GM12878 (cell line): ENCODE results near the gene MRPS22. TPM values are rescaled to one million over a fixed set of nuclear protein-coding genes. Genes with fewer than 3 reads are reported as not detected.

ENCODE experiments used
- ATAC-seq: fragments of 200-7000 bp; cut with Tn5 transposase; 3 replicates; pipeline ENCODE4 v1.9.1; 2020; ENCODE audit warnings: mild to moderate bottlenecking, moderate library complexity
- Bru-seq: library from RNA; stranded (reverse); fragments of 400-500 nt; gene quantifications from one replicate; lab custom pipeline; 2021; lab: Mats Ljungman, UMichigan
- BruChase-seq, 2 experiments: library from RNA; stranded (reverse); fragments of 400-500 nt; gene quantifications; one replicate each; lab custom pipeline; 2021; lab: Mats Ljungman, UMichigan
- BruUV-seq: library from RNA; stranded (reverse); fragments of 400-500 nt; replicated peaks from 2 replicates; lab custom pipeline; 2021; lab: Mats Ljungman, UMichigan
- CTCF ChIA-PET: fragments of 300-600 bp; sonication (Branson Sonifier 250); formaldehyde crosslinking; extraction: SDS; loops from one replicate; lab custom pipeline; 2021; ENCODE audit warnings: inconsistent platforms; lab: Yijun Ruan, JAX
- POLR2A ChIA-PET: fragments of 350-600 bp; formaldehyde crosslinking; extraction: SDS; loops from one replicate; lab custom pipeline; 2021; ENCODE audit warnings: inconsistent platforms; lab: Charles Lee
- RAD21 ChIA-PET: fragments of 300-600 bp; sonication (Branson Sonifier 250); formaldehyde crosslinking; loops from one replicate; lab custom pipeline; 2023; ENCODE audit warnings: antibody characterized with exemption; ENCODE audit not compliant: unreplicated experiment; lab: Charles Lee
- SMC1A ChIA-PET: fragments of 300-600 bp; sonication (Branson Sonifier 250); formaldehyde crosslinking; loops from one replicate; lab custom pipeline; 2023; ENCODE audit not compliant: unreplicated experiment, uncharacterized antibody; lab: Charles Lee
- DNase-seq: peaks from one replicate; pipeline ENCODE4 v3.0.0-alpha.2; 2011; ENCODE audit warnings: low read depth, low spot score
- FAIRE-seq: peaks from 3 replicates; lab custom pipeline; 2011; peaks lifted over from hg19 to GRCh38; lab: Jason Lieb, UNC
- H2AFZ ChIP-seq: 2 replicates; pipeline ENCODE4 v1.6.0; 2011; ENCODE audit warnings: low read depth, low read length, control low read depth; ENCODE audit not compliant: control insufficient read depth
- H3K27ac ChIP-seq: 2 replicates; pipeline ENCODE4 v1.5.1; 2011; ENCODE audit warnings: control low read depth; ENCODE audit not compliant: control insufficient read depth, insufficient read depth
- H3K27me3 ChIP-seq, 2 experiments: replicated peaks in 1 of 2; 2 replicates each; pipeline versions ENCODE4 v1.6.0 to v1.6.1; 2011; ENCODE audit warnings: low read length in 1 of 2; ENCODE audit not compliant: control insufficient read depth in 2 of 2, insufficient read depth in 2 of 2
- H3K36me3 ChIP-seq, 2 experiments: 2 replicates each; pipeline ENCODE4 v1.5.1; 2011; ENCODE audit warnings: low read length in 1 of 2; ENCODE audit not compliant: control insufficient read depth in 2 of 2, insufficient read depth in 2 of 2
- H3K4me1 ChIP-seq: 2 replicates; pipeline ENCODE4 v1.6.1; 2011; ENCODE audit warnings: mild to moderate bottlenecking, low read length, moderate library complexity, mixed read lengths; ENCODE audit not compliant: control insufficient read depth, insufficient read depth
- H3K4me2 ChIP-seq: 2 replicates; pipeline ENCODE4 v1.6.0; 2011; ENCODE audit warnings: control low read depth; ENCODE audit not compliant: control insufficient read depth, insufficient read depth
- H3K4me3 ChIP-seq: fragments of 200-600 bp; sonication (generic); 2 replicates; pipeline ENCODE4 v1.5.1; 2016
- H3K79me2 ChIP-seq: 2 replicates; pipeline ENCODE4 v1.6.0; 2011; ENCODE audit warnings: low read length; ENCODE audit not compliant: control insufficient read depth, insufficient read depth
- H3K9ac ChIP-seq: 2 replicates; pipeline ENCODE4 v1.8.0; 2011; ENCODE audit warnings: low read length, control low read depth, mixed read lengths; ENCODE audit not compliant: control insufficient read depth, insufficient read depth
- H3K9me3 ChIP-seq: replicated peaks from 3 replicates; pipeline ENCODE4 v1.5.1; 2011; ENCODE audit warnings: mild to moderate bottlenecking, low read length; ENCODE audit not compliant: control insufficient read depth, insufficient read depth
- H4K20me1 ChIP-seq: 2 replicates; pipeline ENCODE4 v1.6.0; 2011; ENCODE audit not compliant: control insufficient read depth, insufficient read depth
- CREB1 ChIP-seq: IDR thresholded peaks from 2 replicates; pipeline ENCODE4 v1.6.1; 2012; ENCODE audit warnings: low read depth, mild to moderate bottlenecking, inconsistent platforms
- HCFC1 ChIP-seq: fragments of 150-350 bp; IDR thresholded peaks from 2 replicates; pipeline ENCODE4 v1.6.1; 2014; ENCODE audit warnings: low read length
- HDGF ChIP-seq: fragments of 450-650 bp; IDR thresholded peaks from 2 replicates; pipeline ENCODE4 v1.6.1; 2016; ENCODE audit warnings: antibody characterized with exemption
- IKZF1 ChIP-seq: fragments of 450-650 bp; conservative IDR thresholded peaks from 2 replicates; pipeline ENCODE4 v1.6.1; 2017; ENCODE audit warnings: antibody characterized with exemption, mild to moderate bottlenecking
- RAD21 ChIP-seq: IDR thresholded peaks from 2 replicates; pipeline ENCODE4 v1.6.1; 2011; ENCODE audit warnings: mild to moderate bottlenecking, low read depth, low read length, moderate library complexity; ENCODE audit not compliant: insufficient read depth
- RFX5 ChIP-seq: IDR thresholded peaks from 2 replicates; pipeline ENCODE4 v1.6.1; 2011; ENCODE audit warnings: low read depth, low read length, improper control_type of control experiment
- SP1 ChIP-seq: IDR thresholded peaks from one replicate; pipeline ENCODE4 v1.6.1; 2011; ENCODE audit warnings: low read depth, low read length
- WGBS: methylation state at CpG from one replicate; pipeline ENCODE4 v1.1.6; 2016; ENCODE audit warnings: low lambda C conversion rate; ENCODE audit not compliant: insufficient replicate concordance, insufficient coverage; ENCODE audit errors: missing lambda C conversion rate; 5-methylcytosine and 5-hydroxymethylcytosine counted together
- in situ Hi-C: fragments of 300-500 bp; cut with MboI; formaldehyde crosslinking; loops from 9 replicates; pipeline ENCODE4 v1.14.3; 2018; ENCODE audit warnings: mixed read lengths
- intact Hi-C: fragments of 100-400 bp; cut with micrococcal nuclease; formaldehyde crosslinking; loops from one replicate; pipeline ENCODE4 v1.14.2; 2022; ENCODE audit not compliant: unreplicated experiment
- long read RNA-seq, 2 experiments: library from polyadenylated mRNA; unstranded; transcript quantifications; one replicate each; pipeline ENCODE4 v2.0.0, GENCODE V29; 2019 to 2020
- polyA minus RNA-seq, 3 experiments: library from RNA; depleted of rRNA, polyadenylated mRNA; stranded (reverse); fragments of >200 nt; gene quantifications; 2 replicates each; pipeline ENCODE4 v1.2.3, GENCODE V29; 2011
- polyA plus RNA-seq, 11 experiments: library from polyadenylated mRNA; depleted of rRNA in 4 of 11; unstranded in 6 of 11; stranded (reverse) in 5 of 11; fragments of >200 nt; fragmentation: Nextera tagmentation in 4 of 11; fragmentation: Illumina TruSeq in 1 of 11; extraction: Ambion mirVana in 4 of 11; extraction: Trizol in 1 of 11; gene quantifications; 1 replicate in 1 of 11; 2 replicates in 10 of 11; pipeline versions ENCODE4 v1.2.1 to v1.2.3, GENCODE V29; 2011 to 2016; ENCODE audit warnings: inconsistent platforms in 2 of 11, missing spikeins in 2 of 11, low read depth in 1 of 11
- total RNA-seq, 4 experiments: library from RNA; depleted of rRNA in 3 of 4; stranded (reverse); fragments of >200 nt in 3 of 4; fragmentation: Illumina TruSeq in 1 of 4; extraction: Trizol in 1 of 4; gene quantifications; 2 replicates each; pipeline versions ENCODE4 v1.2.1 to v1.2.3, GENCODE V29; 2013 to 2021
- TF ChIP-seq, protein P1 (sequence below): fragments of 450-650 bp; formaldehyde crosslinking; IDR thresholded peaks from 2 replicates; pipeline ENCODE4 v1.4.0; 2022; ENCODE audit warnings: mild to moderate bottlenecking, moderate library complexity
- TF ChIP-seq, protein P2 (sequence below): fragments of 450-650 bp; IDR thresholded peaks from 2 replicates; pipeline ENCODE4 v1.6.1; 2017; ENCODE audit warnings: mild to moderate bottlenecking, moderate library complexity

The MRPS22 gene
- total RNA-seq (2013; cell fraction: nucleolus; rRNA removed): 42.4 and 50.2 TPM in 2 replicates
- total RNA-seq (2014; rRNA removed) (53.9 and 72.4 TPM in 2 replicates), total RNA-seq (2014; rRNA removed; fragmentation: Illumina TruSeq; extraction: Trizol) (77.5 and 86.0 TPM in 2 replicates), total RNA-seq (2021) (44.3 and 48.1 TPM in 2 replicates), polyA plus RNA-seq (2011; rRNA removed) (67.5 and 102 TPM in 2 replicates), polyA plus RNA-seq (2014; fragmentation: Illumina TruSeq; extraction: Trizol) (64.5 and 79.5 TPM in 2 replicates), polyA plus RNA-seq (2014; fragmentation: Nextera tagmentation; extraction: Ambion mirVana) (100 to 1,000 TPM; 117 to 146 TPM), polyA plus RNA-seq (2014; rRNA removed) (63.1 and 72.2 TPM in 2 replicates), polyA plus RNA-seq (2016; fragmentation: Nextera tagmentation; extraction: Ambion mirVana) (10 to 100 TPM; 78.2 to 78.5 TPM), polyA minus RNA-seq (2011; rRNA and poly(A)+ RNA removed) (19.6 and 31.1 TPM in 2 replicates), Bru-seq, nascent RNA (percentile 42 among the genes with signal in this experiment), BruChase-seq, experiment 1, labeled RNA remaining after a 6-hour chase (percentile 33 among the genes with signal in this experiment), BruChase-seq, experiment 2, labeled RNA remaining after a 2-hour chase (percentile 34 among the genes with signal in this experiment)
- 29.6 TPM for polyA plus RNA-seq (2011; ENCODE audit: low read depth)
- 42.8 and 44.0 TPM in 2 replicates for polyA plus RNA-seq (2011; cell fraction: cytosol; rRNA removed)
- 28.9 and 40.9 TPM in 2 replicates for polyA plus RNA-seq (2011; cell fraction: nucleus; rRNA removed)
- polyA plus RNA-seq (2012): 35.1 and 40.7 TPM in 2 replicates
- 8.7 and 15.3 TPM in 2 replicates for polyA minus RNA-seq (2011; cell fraction: cytosol; rRNA and poly(A)+ RNA removed)
- 16.4 and 24.6 TPM in 2 replicates for polyA minus RNA-seq (2011; cell fraction: nucleus; rRNA and poly(A)+ RNA removed)
- long read RNA-seq, experiment 1, transcript MRPS22-202 (8 exons, 1,099 nt): minor isoform, 11 of 78 reads
- long read RNA-seq, experiment 1, transcript MRPS22-201 (8 exons, 1,120 nt): major isoform, 57 of 78 reads
- long read RNA-seq, experiment 1, partial matches to known transcripts: 2 of 78 reads
- long read RNA-seq, experiment 1, other reads (novel, unspliced or antisense): 4 of 78 reads
- long read RNA-seq, experiment 2, transcript MRPS22-201 (8 exons, 1,120 nt): major isoform, 282 of 362 reads
- long read RNA-seq, experiment 2, transcript MRPS22-202 (8 exons, 1,099 nt): minor isoform, 53 of 362 reads
- long read RNA-seq, experiment 2, transcript MRPS22-205 (8 exons, 1,065 nt): minor isoform, 6 of 362 reads
- long read RNA-seq, experiment 2, partial matches to known transcripts: 4 of 362 reads
- long read RNA-seq, experiment 2, other reads (novel, unspliced or antisense): 15 of 362 reads

DNA sequence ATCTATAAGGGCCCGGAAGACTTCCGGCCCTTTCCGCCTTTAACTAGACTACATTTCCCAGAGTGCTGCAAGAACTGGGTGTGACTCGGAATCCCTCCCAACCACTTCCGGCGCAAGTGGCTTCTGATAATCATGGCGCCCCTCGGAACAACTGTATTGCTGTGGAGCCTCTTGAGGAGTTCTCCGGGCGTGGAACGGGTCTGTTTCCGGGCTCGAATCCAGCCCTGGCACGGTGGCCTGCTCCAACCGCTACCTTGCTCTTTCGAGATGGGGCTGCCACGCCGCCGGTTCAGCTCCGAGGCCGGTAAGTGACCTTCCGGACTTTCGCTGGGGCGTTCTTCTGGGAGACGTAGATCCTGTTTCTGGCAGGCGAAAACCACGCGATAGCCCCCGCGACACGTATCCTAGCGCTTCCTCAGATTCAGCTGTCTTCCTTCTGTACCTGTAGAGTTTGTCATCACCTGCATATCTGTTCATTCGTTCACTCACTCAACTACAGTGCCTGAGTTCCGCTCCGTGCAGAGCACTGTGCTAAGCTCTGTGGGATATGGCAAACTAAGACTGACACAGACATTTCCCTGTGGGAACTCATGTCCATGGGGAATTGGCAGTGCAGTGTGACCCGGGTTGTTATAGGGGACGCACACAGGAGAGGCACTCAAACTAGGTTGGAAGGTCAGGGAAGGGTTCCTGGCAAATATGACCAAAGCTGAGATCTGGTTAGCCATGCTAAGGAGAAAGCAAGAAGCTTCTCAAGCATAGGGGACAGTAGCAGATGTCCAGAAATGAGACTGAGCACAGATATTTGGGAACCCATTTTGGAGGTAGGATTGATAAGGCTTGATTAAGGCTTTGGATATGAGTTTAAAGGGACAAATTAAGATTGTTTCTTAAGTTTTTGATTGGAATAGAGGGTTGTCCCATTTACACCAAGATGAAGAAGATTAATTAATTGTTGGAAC lies at the start of gene MRPS22:
Gene MRPS22, plus strand, starts transcription at position 126 of the 962 bp plus-strand sequence. Its CDS starts 7 bp downstream, at position 133.
- WGBS: 1% methylated on average over 37 of the region's 37 CpGs
- intact Hi-C loops (no loop called here), in situ Hi-C loops (loop anchor here (10.0 kb wide), 1 partner anchor 639 kb away; no protein-coding TSS in a partner anchor)
- Histone ChIP-seq H3K4me1 (no peaks in the 10 kb centered on the region), H3K9me3 (no peaks in the 10 kb centered on the region; the same call in 2 of the 3 replicates), H2AFZ (peak within 1 kb of the TSS; percentile 90), H3K4me3 (peak within 1 kb of the TSS; percentile 98), H3K9ac (peak within 1 kb of the TSS; percentile 94), H3K27me3 (no peaks in the 10 kb centered on the region), H4K20me1 (no peaks in the 10 kb centered on the region), H3K79me2 (peaks cover 23% of the 10 kb centered on the region), H3K4me2 (peak within 1 kb of the TSS; percentile 86), H3K36me3 (peaks cover 1% of the 10 kb centered on the region in 2 experiments; a peak in 3 of 4 replicates), H3K27ac (peak within 1 kb of the TSS; percentile 93)
- ChIA-PET RAD21 (no interaction called here), SMC1A (interaction anchor here (1.4 kb wide), 1 partner anchor 17 kb away, joined by 4 read pairs; no protein-coding TSS in a partner anchor), CTCF (interaction anchor here (1.0 to 1.3 kb wide), 2 partner anchors 9 to 428 kb away, joined by 4 to 6 read pairs; no protein-coding TSS in a partner anchor), POLR2A (interaction anchor here (0.7 to 1.8 kb wide), 4 partner anchors 10 to 37 kb away, joined by 4 to 5 read pairs (median 4); no protein-coding TSS in a partner anchor)
- peak; percentile 99 for ATAC-seq
- BruUV-seq: no TSS peak
- DNase-seq: peak; percentile 65
- peak; percentile 98 for FAIRE-seq
- TF ChIP-seq RFX5: no peak
- peak; percentile 26 for TF ChIP-seq SP1
- TF ChIP-seq, protein P1, sequence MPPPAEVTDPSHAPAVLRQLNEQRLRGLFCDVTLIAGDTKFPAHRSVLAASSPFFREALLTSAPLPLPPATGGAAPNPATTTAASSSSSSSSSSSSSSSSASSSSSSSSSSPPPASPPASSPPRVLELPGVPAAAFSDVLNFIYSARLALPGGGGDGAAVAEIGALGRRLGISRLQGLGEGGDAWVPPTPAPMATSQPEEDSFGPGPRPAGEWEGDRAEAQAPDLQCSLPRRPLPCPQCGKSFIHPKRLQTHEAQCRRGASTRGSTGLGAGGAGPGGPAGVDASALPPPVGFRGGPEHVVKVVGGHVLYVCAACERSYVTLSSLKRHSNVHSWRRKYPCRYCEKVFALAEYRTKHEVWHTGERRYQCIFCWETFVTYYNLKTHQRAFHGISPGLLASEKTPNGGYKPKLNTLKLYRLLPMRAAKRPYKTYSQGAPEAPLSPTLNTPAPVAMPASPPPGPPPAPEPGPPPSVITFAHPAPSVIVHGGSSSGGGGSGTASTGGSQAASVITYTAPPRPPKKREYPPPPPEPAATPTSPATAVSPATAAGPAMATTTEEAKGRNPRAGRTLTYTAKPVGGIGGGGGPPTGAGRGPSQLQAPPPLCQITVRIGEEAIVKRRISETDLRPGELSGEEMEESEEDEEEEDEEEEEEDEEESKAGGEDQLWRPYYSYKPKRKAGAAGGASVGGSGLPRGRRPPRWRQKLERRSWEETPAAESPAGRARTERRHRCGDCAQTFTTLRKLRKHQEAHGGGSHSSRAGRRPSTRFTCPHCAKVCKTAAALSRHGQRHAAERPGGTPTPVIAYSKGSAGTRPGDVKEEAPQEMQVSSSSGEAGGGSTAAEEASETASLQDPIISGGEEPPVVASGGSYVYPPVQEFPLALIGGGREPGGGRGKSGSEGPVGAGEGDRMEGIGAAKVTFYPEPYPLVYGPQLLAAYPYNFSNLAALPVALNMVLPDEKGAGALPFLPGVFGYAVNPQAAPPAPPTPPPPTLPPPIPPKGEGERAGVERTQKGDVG: no peak
- TF ChIP-seq IKZF1: peak; percentile 91
- TF ChIP-seq RAD21: no peak
- TF ChIP-seq, protein P2, sequence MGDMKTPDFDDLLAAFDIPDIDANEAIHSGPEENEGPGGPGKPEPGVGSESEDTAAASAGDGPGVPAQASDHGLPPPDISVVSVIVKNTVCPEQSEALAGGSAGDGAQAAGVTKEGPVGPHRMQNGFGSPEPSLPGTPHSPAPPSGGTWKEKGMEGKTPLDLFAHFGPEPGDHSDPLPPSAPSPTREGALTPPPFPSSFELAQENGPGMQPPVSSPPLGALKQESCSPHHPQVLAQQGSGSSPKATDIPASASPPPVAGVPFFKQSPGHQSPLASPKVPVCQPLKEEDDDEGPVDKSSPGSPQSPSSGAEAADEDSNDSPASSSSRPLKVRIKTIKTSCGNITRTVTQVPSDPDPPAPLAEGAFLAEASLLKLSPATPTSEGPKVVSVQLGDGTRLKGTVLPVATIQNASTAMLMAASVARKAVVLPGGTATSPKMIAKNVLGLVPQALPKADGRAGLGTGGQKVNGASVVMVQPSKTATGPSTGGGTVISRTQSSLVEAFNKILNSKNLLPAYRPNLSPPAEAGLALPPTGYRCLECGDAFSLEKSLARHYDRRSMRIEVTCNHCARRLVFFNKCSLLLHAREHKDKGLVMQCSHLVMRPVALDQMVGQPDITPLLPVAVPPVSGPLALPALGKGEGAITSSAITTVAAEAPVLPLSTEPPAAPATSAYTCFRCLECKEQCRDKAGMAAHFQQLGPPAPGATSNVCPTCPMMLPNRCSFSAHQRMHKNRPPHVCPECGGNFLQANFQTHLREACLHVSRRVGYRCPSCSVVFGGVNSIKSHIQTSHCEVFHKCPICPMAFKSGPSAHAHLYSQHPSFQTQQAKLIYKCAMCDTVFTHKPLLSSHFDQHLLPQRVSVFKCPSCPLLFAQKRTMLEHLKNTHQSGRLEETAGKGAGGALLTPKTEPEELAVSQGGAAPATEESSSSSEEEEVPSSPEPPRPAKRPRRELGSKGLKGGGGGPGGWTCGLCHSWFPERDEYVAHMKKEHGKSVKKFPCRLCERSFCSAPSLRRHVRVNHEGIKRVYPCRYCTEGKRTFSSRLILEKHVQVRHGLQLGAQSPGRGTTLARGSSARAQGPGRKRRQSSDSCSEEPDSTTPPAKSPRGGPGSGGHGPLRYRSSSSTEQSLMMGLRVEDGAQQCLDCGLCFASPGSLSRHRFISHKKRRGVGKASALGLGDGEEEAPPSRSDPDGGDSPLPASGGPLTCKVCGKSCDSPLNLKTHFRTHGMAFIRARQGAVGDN: no peak
- TF ChIP-seq CREB1: peak; percentile 65
- TF ChIP-seq HCFC1: peak; percentile 94
- no peak for TF ChIP-seq HDGF
